GM19468 (cell line): ENCODE results near the gene ALKBH7.
"Not testable (repeated sequence)": the region's sequence is repeated elsewhere in the genome, so short reads cannot be mapped to it uniquely, and the experiment has no call there.

Experiments
- ATAC-seq: cut with Tn5 transposase; IDR thresholded peaks from one replicate; pipeline ENCODE4 v1.9.1; 2021; ENCODE audit warnings: mild to moderate bottlenecking, moderate library complexity, moderate number of reproducible peaks; ENCODE audit not compliant: unreplicated experiment; ENCODE audit errors: extremely low read depth

ALKBH7 gene

GRCh38 chr19:6394831-6395230 lies 22.2 kb downstream of the ALKBH7 start:
- no peak for ATAC-seq

- ATAC-seq = no peak
Measured at GRCh38 chr19:6396305-6396704, 23.7 kb downstream of the ALKBH7 start.

- not testable (repeated sequence) for ATAC-seq
Measured at GRCh38 chr19:6400062-6400944, 27.7 kb downstream of the ALKBH7 start.

DNA sequence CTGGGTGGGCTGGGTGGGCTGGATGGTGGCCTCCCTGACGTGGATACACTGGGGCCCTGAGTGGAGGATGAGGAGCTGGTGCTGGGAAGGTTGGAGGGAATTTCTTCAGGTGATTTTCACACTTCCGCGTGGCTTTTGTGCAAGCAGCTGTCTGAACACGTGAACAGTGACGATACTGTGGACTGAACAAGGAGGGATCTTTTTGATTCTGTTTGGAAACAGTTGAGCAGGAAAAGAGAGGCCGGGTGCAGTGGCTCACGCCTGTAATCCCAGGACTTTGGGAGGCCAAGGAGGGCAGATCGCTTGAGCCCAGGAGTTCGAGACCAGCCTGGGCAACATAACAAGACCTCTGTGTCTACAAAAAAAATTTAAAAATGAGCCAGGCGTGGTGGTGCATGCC lies 29.5 kb downstream of the ALKBH7 start:
- no peak for ATAC-seq

- ATAC-seq = no peak
Measured at GRCh38 chr19:6402837-6403608, 30.4 kb downstream of the ALKBH7 start.

DNA sequence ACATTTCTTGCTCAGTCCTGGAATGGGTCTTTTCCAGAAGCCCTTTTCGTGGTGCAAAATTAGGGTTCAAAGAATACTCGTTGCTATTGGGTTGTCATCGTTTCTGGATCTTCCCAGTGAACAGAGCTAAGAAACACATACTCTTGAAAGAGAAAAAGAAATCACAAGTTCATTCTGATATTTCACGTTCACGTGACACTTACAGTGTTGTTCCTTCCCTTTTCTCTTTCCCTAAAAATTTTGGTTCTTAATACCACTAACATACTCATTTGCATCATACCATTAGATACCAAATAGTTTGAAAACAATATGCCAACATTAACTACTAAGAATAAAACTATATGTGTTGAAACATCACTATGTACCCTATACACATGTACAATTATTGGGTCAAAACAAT lies 33.8 kb downstream of the ALKBH7 start:
- ATAC-seq = no peak

- no peak for ATAC-seq
Measured at GRCh38 chr19:6409346-6409745, 36.8 kb downstream of the ALKBH7 start.

GRCh38 chr19:6412061-6412446 lies 39.5 kb downstream of the ALKBH7 start:
- no peak for ATAC-seq

GRCh38 chr19:6412447-6413091 lies 40.0 kb downstream of the ALKBH7 start:
- no peak for ATAC-seq

DNA sequence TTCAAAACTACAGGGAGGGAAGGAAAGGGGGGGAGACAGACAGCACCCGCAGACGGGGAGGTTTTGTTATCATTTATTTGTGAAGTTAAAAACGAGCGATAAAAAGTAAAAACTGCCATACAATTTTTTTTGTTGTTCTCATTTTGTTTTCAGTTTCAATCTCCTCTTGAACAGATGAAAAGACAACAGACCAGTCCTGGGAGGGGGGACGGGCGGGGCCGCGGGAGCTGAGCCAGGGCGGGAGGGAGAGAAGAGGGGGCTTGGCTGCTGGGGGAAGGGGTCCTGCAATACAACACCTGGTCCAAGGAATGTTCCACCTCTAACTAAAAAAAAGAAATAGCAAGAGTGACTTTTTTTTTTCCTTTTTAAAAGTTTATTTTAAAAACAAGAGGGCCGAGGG lies 40.7 kb downstream of the ALKBH7 start:
- no peak for ATAC-seq

GRCh38 chr19:6413721-6414643 lies 41.4 kb downstream of the ALKBH7 start:
- no peak for ATAC-seq

GRCh38 chr19:6414793-6415590 lies 42.4 kb downstream of the ALKBH7 start:
- no peak for ATAC-seq

- no peak for ATAC-seq
Measured at GRCh38 chr19:6415591-6416190, 43.1 kb downstream of the ALKBH7 start.

GRCh38 chr19:6416658-6417405 lies 44.2 kb downstream of the ALKBH7 start:
- ATAC-seq = no peak

GRCh38 chr19:6417713-6418561 lies 45.3 kb downstream of the ALKBH7 start:
- ATAC-seq = no peak

DNA sequence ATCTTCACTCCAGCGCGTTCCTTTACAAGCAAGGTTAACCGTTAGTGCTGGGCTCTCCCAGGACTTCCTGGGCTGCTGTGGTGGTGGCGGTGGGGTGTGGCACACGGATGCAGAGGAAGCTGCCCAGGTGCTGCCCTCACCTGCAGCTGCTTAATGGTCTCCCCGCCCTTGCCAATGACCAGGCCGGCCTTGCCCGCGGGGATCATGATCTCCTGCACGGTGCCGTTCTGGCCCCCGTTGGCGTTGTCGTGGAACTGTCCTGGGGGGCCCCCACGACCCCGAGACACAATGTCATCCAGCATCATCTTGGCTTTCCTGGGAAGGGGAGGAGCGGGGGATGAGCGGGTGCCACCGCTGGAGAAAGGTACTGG lies 46.0 kb downstream of the ALKBH7 start:
- ATAC-seq = no peak
